Neural cell (in vitro differentiated cells): ENCODE results near the gene USP27X.

Experiments used
- EP300 ChIP-seq: fragments of 450-650 bp; conservative IDR thresholded peaks from 2 replicates; pipeline ENCODE4 v1.6.1; 2014; ENCODE audit warnings: antibody characterized with exemption, mild to moderate bottlenecking, moderate library complexity; ENCODE audit not compliant: poor library complexity, severe bottlenecking
- EZH2 ChIP-seq: fragments of 200-600, 300-800 bp; shearing (Covaris generic), sonication (generic); IDR thresholded peaks from 2 replicates; pipeline ENCODE4 v1.6.1; 2014; ENCODE audit warnings: antibody characterized with exemption, low read length, borderline replicate concordance, mild to moderate bottlenecking; ENCODE audit not compliant: insufficient read depth, poor library complexity, severe bottlenecking
- MXI1 ChIP-seq: fragments of 450-650 bp; conservative IDR thresholded peaks from 2 replicates; pipeline ENCODE4 v1.6.1; 2014; ENCODE audit warnings: antibody characterized with exemption, mild to moderate bottlenecking; ENCODE audit not compliant: poor library complexity, severe bottlenecking
- POLR2AphosphoS5 ChIP-seq: IDR thresholded peaks from 2 replicates; pipeline ENCODE4 v1.6.1; 2012
- RAD21 ChIP-seq: fragments of 450-650 bp; conservative IDR thresholded peaks from 2 replicates; pipeline ENCODE4 v1.6.1; 2014; ENCODE audit warnings: antibody characterized with exemption, mild to moderate bottlenecking, moderate library complexity
- SMC3 ChIP-seq: fragments of 450-650 bp; conservative IDR thresholded peaks from 2 replicates; pipeline ENCODE4 v1.6.1; 2014; ENCODE audit warnings: antibody characterized with exemption, mild to moderate bottlenecking, moderate library complexity; ENCODE audit not compliant: poor library complexity
- TAF1 ChIP-seq: IDR thresholded peaks from 2 replicates; pipeline ENCODE4 v1.6.1; 2012; ENCODE audit warnings: low read depth
- TF ChIP-seq, protein P1 (sequence below): fragments of 450-650 bp; IDR thresholded peaks from 2 replicates; pipeline ENCODE4 v1.5.1; 2014; ENCODE audit warnings: antibody characterized with exemption, mild to moderate bottlenecking, moderate library complexity; ENCODE audit not compliant: poor library complexity, severe bottlenecking
- TF ChIP-seq, protein P2 (sequence below): IDR thresholded peaks from 2 replicates; pipeline ENCODE4 v1.6.1; 2012; ENCODE audit warnings: borderline replicate concordance

GRCh38 chrX:49879656-49880277 is 483 bp downstream of the USP27X start:
- TF ChIP-seq, protein P1, sequence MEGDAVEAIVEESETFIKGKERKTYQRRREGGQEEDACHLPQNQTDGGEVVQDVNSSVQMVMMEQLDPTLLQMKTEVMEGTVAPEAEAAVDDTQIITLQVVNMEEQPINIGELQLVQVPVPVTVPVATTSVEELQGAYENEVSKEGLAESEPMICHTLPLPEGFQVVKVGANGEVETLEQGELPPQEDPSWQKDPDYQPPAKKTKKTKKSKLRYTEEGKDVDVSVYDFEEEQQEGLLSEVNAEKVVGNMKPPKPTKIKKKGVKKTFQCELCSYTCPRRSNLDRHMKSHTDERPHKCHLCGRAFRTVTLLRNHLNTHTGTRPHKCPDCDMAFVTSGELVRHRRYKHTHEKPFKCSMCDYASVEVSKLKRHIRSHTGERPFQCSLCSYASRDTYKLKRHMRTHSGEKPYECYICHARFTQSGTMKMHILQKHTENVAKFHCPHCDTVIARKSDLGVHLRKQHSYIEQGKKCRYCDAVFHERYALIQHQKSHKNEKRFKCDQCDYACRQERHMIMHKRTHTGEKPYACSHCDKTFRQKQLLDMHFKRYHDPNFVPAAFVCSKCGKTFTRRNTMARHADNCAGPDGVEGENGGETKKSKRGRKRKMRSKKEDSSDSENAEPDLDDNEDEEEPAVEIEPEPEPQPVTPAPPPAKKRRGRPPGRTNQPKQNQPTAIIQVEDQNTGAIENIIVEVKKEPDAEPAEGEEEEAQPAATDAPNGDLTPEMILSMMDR, result no peak
- TF ChIP-seq RAD21 (no peak), EZH2 (no peak), POLR2AphosphoS5 (no peak), SMC3 (no peak), TAF1 (no peak), EP300 (no peak), MXI1 (no peak)
- TF ChIP-seq, protein P2, sequence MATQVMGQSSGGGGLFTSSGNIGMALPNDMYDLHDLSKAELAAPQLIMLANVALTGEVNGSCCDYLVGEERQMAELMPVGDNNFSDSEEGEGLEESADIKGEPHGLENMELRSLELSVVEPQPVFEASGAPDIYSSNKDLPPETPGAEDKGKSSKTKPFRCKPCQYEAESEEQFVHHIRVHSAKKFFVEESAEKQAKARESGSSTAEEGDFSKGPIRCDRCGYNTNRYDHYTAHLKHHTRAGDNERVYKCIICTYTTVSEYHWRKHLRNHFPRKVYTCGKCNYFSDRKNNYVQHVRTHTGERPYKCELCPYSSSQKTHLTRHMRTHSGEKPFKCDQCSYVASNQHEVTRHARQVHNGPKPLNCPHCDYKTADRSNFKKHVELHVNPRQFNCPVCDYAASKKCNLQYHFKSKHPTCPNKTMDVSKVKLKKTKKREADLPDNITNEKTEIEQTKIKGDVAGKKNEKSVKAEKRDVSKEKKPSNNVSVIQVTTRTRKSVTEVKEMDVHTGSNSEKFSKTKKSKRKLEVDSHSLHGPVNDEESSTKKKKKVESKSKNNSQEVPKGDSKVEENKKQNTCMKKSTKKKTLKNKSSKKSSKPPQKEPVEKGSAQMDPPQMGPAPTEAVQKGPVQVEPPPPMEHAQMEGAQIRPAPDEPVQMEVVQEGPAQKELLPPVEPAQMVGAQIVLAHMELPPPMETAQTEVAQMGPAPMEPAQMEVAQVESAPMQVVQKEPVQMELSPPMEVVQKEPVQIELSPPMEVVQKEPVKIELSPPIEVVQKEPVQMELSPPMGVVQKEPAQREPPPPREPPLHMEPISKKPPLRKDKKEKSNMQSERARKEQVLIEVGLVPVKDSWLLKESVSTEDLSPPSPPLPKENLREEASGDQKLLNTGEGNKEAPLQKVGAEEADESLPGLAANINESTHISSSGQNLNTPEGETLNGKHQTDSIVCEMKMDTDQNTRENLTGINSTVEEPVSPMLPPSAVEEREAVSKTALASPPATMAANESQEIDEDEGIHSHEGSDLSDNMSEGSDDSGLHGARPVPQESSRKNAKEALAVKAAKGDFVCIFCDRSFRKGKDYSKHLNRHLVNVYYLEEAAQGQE, result no peak
